ENCODE data around the gene HLA-DOA.
A peak's percentile ranks its signal among the peaks of the same experiment; 100 is the strongest.

HLA-DOA gene

GRCh38 chr6:32976334-32977069 lies 32.9 kb downstream of the HLA-DOA start:
- Histone ChIP-seq H2BK12ac (ENCODE audit: low read length) (no peak overlapping the region), H3K4me1 (ENCODE audit: control insufficient read depth in 1 of 2, insufficient read depth in 2 of 2, low read length in 2 of 2) (peaks cover 0 to 8% of the 10 kb centered on the region in 2 experiments), H3K79me1 (ENCODE audit: low read length) (peaks cover 7% of the 10 kb centered on the region), H2AFZ (ENCODE audit: insufficient read depth, low read length, poor library complexity) (no peak overlapping the region), H3K9ac (ENCODE audit: low read length) (no peak overlapping the region), H2AK5ac (ENCODE audit: low read length) (no peak overlapping the region), H3K9me3 (ENCODE audit: insufficient read depth, low read depth, low read length) (peaks cover 2% of the 10 kb centered on the region), H3K4me2 (ENCODE audit: low read length) (no peak overlapping the region), H4K12ac (ENCODE audit: low read depth, low read length) (no peak overlapping the region), H3K14ac (ENCODE audit: low read length) (no peak overlapping the region), H3K4ac (ENCODE audit: low read depth, low read length) (peak overlapping the region; percentile 45), H3K27ac (ENCODE audit: low read depth, low read length) (no peak overlapping the region), H4K8ac (ENCODE audit: low read depth, low read length) (no peak overlapping the region), H2BK120ac (ENCODE audit: insufficient read depth, low read length, poor library complexity) (no peak overlapping the region), H3K27me3 (ENCODE audit: insufficient read depth, low read length) (no peaks in the 10 kb centered on the region), H2BK5ac (ENCODE audit: low read depth, low read length, poor library complexity) (no peak overlapping the region), H3K23ac (ENCODE audit: low read length) (no peak overlapping the region), H3K79me2 (ENCODE audit: control insufficient read depth, insufficient read depth, low read length, poor library complexity) (peaks cover 27% of the 10 kb centered on the region), H3K36me3 (ENCODE audit: control insufficient read depth in 1 of 2, insufficient read depth in 2 of 2, low read length in 2 of 2) (peaks cover 63 to 75% of the 10 kb centered on the region in 2 experiments), H4K91ac (ENCODE audit: low read depth, low read length) (no peak overlapping the region), H3K4me3 (ENCODE audit: low read depth, low read length) (no peak overlapping the region), H3K18ac (ENCODE audit: low read length) (no peak overlapping the region)
- WGBS (ENCODE audit: extremely low coverage, insufficient coverage, insufficient read length) = no CpG with 5 or more reads among the region's 7 CpGs
- peak in 1 of 2 donors; percentile 17 for DNase-seq

- H3K4me1 ChIP-seq (ENCODE audit: control insufficient read depth in 1 of 2, insufficient read depth in 2 of 2, low read length in 2 of 2) = peaks cover 0 to 8% of the 10 kb centered on the region in 2 experiments
- H2BK12ac ChIP-seq (ENCODE audit: low read length) = no peak overlapping the region
- H3K36me3 ChIP-seq (ENCODE audit: control insufficient read depth in 1 of 2, insufficient read depth in 2 of 2, low read length in 2 of 2) = peaks cover 62 to 73% of the 10 kb centered on the region in 2 experiments
- no peak overlapping the region for H4K12ac ChIP-seq (ENCODE audit: low read depth, low read length)
- no peak overlapping the region for H3K18ac ChIP-seq (ENCODE audit: low read length)
- no CpG with 5 or more reads among the region's 2 CpGs for WGBS (ENCODE audit: extremely low coverage, insufficient coverage, insufficient read length)
- H3K27ac ChIP-seq (ENCODE audit: low read depth, low read length) = no peak overlapping the region
- DNase-seq = no peak
- H2AK5ac ChIP-seq (ENCODE audit: low read length) = no peak overlapping the region
- no peak overlapping the region for H3K4me2 ChIP-seq (ENCODE audit: low read length)
- H4K91ac ChIP-seq (ENCODE audit: low read depth, low read length) = no peak overlapping the region
- no peaks in the 10 kb centered on the region for H3K27me3 ChIP-seq (ENCODE audit: insufficient read depth, low read length)
- H3K9me3 ChIP-seq (ENCODE audit: insufficient read depth, low read depth, low read length) = peaks cover 2% of the 10 kb centered on the region
- H2AFZ ChIP-seq (ENCODE audit: insufficient read depth, low read length, poor library complexity) = no peak overlapping the region
- H2BK5ac ChIP-seq (ENCODE audit: low read depth, low read length, poor library complexity) = no peak overlapping the region
- H3K23ac ChIP-seq (ENCODE audit: low read length) = no peak overlapping the region
- H3K79me1 ChIP-seq (ENCODE audit: low read length) = peaks cover 14% of the 10 kb centered on the region
- no peak overlapping the region for H4K8ac ChIP-seq (ENCODE audit: low read depth, low read length)
- no peak overlapping the region for H3K14ac ChIP-seq (ENCODE audit: low read length)
- H3K4ac ChIP-seq (ENCODE audit: low read depth, low read length) = peak overlapping the region; percentile 20
- H2BK120ac ChIP-seq (ENCODE audit: insufficient read depth, low read length, poor library complexity) = no peak overlapping the region
- H3K79me2 ChIP-seq (ENCODE audit: control insufficient read depth, insufficient read depth, low read length, poor library complexity) = peaks cover 31% of the 10 kb centered on the region
- no peak overlapping the region for H3K9ac ChIP-seq (ENCODE audit: low read length)
- H3K4me3 ChIP-seq (ENCODE audit: low read depth, low read length) = no peak overlapping the region
Observed at GRCh38 chr6:32975886-32976285, 33.5 kb downstream of the HLA-DOA start.

- peak in 1 of 2 donors; percentile 41 for DNase-seq
- Histone ChIP-seq H2AK5ac (ENCODE audit: low read length) (no peak overlapping the region), H3K4me3 (ENCODE audit: low read depth, low read length) (peak overlapping the region; percentile 75), H4K8ac (ENCODE audit: low read depth, low read length) (no peak overlapping the region), H3K79me1 (ENCODE audit: low read length) (peaks cover 23% of the 10 kb centered on the region), H2AFZ (ENCODE audit: insufficient read depth, low read length, poor library complexity) (no peak overlapping the region), H3K14ac (ENCODE audit: low read length) (no peak overlapping the region), H4K91ac (ENCODE audit: low read depth, low read length) (no peak overlapping the region), H2BK5ac (ENCODE audit: low read depth, low read length, poor library complexity) (no peak overlapping the region), H3K23ac (ENCODE audit: low read length) (no peak overlapping the region), H3K18ac (ENCODE audit: low read length) (no peak overlapping the region), H3K27me3 (ENCODE audit: insufficient read depth, low read length) (no peaks in the 10 kb centered on the region), H2BK12ac (ENCODE audit: low read length) (no peak overlapping the region), H3K9ac (ENCODE audit: low read length) (peak overlapping the region; percentile 16), H3K9me3 (ENCODE audit: insufficient read depth, low read depth, low read length) (peaks cover 2% of the 10 kb centered on the region), H3K4me1 (ENCODE audit: control insufficient read depth in 1 of 2, insufficient read depth in 2 of 2, low read length in 2 of 2) (peaks cover 0 to 8% of the 10 kb centered on the region in 2 experiments), H2BK120ac (ENCODE audit: insufficient read depth, low read length, poor library complexity) (no peak overlapping the region), H3K4me2 (ENCODE audit: low read length) (peak overlapping the region; percentile 76), H3K79me2 (ENCODE audit: control insufficient read depth, insufficient read depth, low read length, poor library complexity) (peaks cover 40% of the 10 kb centered on the region), H3K27ac (ENCODE audit: low read depth, low read length) (no peak overlapping the region), H3K4ac (ENCODE audit: low read depth, low read length) (peak overlapping the region; percentile 41), H4K12ac (ENCODE audit: low read depth, low read length) (no peak overlapping the region), H3K36me3 (ENCODE audit: control insufficient read depth in 1 of 2, insufficient read depth in 2 of 2, low read length in 2 of 2) (peaks cover 52 to 61% of the 10 kb centered on the region in 2 experiments)
- no CpG with 5 or more reads among the region's 14 CpGs for WGBS (ENCODE audit: extremely low coverage, insufficient coverage, insufficient read length)
Observed at GRCh38 chr6:32974541-32975308, 34.7 kb downstream of the HLA-DOA start.

GRCh38 chr6:32974016-32974333 lies 35.4 kb downstream of the HLA-DOA start:
- Histone ChIP-seq H4K12ac (ENCODE audit: low read depth, low read length) (no peak overlapping the region), H3K9me3 (ENCODE audit: insufficient read depth, low read depth, low read length) (peaks cover 2% of the 10 kb centered on the region), H4K8ac (ENCODE audit: low read depth, low read length) (no peak overlapping the region), H3K4me2 (ENCODE audit: low read length) (peak overlapping the region; percentile 76), H3K79me1 (ENCODE audit: low read length) (peaks cover 31% of the 10 kb centered on the region), H3K23ac (ENCODE audit: low read length) (no peak overlapping the region), H4K91ac (ENCODE audit: low read depth, low read length) (no peak overlapping the region), H3K18ac (ENCODE audit: low read length) (no peak overlapping the region), H2BK12ac (ENCODE audit: low read length) (no peak overlapping the region), H2AK5ac (ENCODE audit: low read length) (no peak overlapping the region), H3K27ac (ENCODE audit: low read depth, low read length) (no peak overlapping the region), H3K4ac (ENCODE audit: low read depth, low read length) (peak overlapping the region; percentile 94), H2AFZ (ENCODE audit: insufficient read depth, low read length, poor library complexity) (no peak overlapping the region), H3K79me2 (ENCODE audit: control insufficient read depth, insufficient read depth, low read length, poor library complexity) (peaks cover 47% of the 10 kb centered on the region), H3K14ac (ENCODE audit: low read length) (no peak overlapping the region), H3K27me3 (ENCODE audit: insufficient read depth, low read length) (no peaks in the 10 kb centered on the region), H3K4me1 (ENCODE audit: control insufficient read depth in 1 of 2, insufficient read depth in 2 of 2, low read length in 2 of 2) (peaks cover 0 to 8% of the 10 kb centered on the region in 2 experiments), H2BK120ac (ENCODE audit: insufficient read depth, low read length, poor library complexity) (no peak overlapping the region), H3K9ac (ENCODE audit: low read length) (no peak overlapping the region), H3K36me3 (ENCODE audit: control insufficient read depth in 1 of 2, insufficient read depth in 2 of 2, low read length in 2 of 2) (peaks cover 48 to 55% of the 10 kb centered on the region in 2 experiments), H2BK5ac (ENCODE audit: low read depth, low read length, poor library complexity) (no peak overlapping the region), H3K4me3 (ENCODE audit: low read depth, low read length) (peak overlapping the region; percentile 75)
- DNase-seq = peak in 1 of 2 donors; percentile 40
- WGBS (ENCODE audit: extremely low coverage, insufficient coverage, insufficient read length) = no CpG with 5 or more reads among the region's 4 CpGs

Measured in trophoblast cell (in vitro differentiated cells and primary cell).